NCI-H146 treated with DMSO at 0.1 percent for 48 hours (cell line): Measurements from ENCODE around the gene DNAJC24.
"Not testable (repeated sequence)": the region's sequence is repeated elsewhere in the genome, so short reads cannot be mapped to it uniquely, and the experiment has no call there.

Source experiments
- DNase-seq: peaks from one replicate; lab custom pipeline; 2025; ENCODE audit not compliant: unreplicated experiment; lab: John Stamatoyannopoulos, UW

Gene DNAJC24, protein sequence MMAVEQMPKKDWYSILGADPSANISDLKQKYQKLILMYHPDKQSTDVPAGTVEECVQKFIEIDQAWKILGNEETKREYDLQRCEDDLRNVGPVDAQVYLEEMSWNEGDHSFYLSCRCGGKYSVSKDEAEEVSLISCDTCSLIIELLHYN

DNA sequence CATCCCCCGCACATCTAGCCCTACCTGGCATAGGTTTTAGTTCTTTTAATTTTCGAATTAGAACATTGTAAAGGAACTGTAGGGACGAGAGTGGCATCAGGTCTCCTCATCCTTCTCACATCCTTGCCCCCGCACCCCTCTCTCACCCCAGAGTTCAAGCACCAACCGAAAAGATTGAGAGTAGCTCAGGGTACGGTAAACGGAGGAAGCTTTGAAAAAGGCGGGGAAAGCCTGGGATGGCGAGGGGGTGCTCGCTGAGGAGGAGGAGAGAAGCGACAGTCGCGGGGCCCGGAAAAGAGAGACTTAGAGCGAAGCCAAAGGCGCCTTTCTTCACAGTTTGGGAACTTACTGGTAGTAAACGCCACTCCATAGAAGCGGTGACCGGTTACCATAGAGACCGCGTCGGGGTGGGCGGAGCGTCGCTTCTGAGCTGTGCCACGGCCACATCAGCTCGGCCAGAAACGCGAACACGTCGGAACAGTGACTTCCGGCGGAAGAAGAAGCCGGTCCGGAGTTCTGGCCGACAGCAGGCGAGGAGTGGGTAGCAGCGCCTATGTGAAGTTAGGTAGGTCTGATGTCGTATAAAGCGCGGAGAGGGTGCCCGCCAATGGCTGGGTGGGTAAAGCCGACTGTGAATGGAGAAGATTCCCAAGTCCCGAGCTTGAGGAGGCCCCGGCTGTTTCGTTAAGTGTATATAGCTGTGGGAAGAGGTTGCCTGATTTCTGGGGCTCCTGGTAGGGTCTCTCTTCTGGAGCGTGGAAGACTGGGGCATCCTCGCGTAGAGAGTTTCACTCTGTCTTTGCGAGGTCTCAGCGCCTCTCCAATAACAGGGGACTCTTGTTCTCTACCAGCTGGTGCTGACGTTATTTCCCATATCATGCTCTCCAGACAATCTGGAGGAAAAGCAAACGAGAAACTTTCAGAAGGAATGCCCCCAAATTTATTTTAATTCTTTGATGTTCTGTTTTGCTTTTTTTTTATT is at the start of gene DNAJC24, which contains the start of gene DCDC1:
Gene DNAJC24, plus strand, starts transcription at position 513 of the 982 bp plus-strand sequence. CDS start 889 bp downstream, outside the sequence.
Gene DCDC1, minus strand, starts transcription at position 392 of the 982 bp plus-strand sequence. CDS start 41,459 bp downstream, outside the sequence.
- DNase-seq = peak; percentile 88

DNA sequence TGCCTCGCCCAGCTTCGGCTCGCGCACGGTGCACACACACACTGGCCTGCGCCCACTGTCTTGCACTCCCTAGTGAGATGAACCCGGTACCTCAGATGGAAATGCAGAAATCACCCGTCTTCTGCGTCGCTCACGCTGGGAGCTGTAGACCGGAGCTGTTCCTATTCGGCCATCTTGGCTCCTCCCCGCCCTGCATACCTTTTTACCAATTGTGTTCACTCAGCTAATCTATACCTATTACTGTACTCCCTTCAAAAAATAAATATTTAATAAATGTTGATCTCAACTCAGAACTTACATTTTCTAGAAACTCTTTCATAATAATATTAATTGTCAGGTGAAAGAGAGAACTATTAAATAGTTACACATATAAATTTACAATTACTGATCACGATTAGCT is 48.2 kb upstream of the DNAJC24 start:
- not testable (repeated sequence) for DNase-seq

DNA sequence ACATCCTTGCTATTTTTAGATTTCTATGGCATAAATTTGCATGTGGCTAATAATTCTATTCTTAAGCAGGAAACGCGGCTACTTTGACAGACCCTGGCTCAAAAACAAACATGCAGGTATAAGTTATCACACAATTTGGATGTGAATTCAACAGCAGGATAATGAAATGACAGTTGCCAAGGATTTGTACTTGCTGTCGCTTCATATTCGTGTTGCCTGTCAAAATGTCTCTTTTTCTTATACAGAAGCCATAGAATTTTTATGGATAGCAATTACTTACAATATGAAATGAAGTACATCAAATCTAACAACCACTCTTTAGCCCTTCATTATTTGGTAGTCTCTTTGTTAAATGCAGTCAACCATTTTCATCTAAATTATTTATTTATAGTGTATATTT is 46.5 kb upstream of the DNAJC24 start:
- DNase-seq = no peak

GRCh38 chr11:31325160-31325559 is 44.5 kb upstream of the DNAJC24 start:
- no peak for DNase-seq

DNA sequence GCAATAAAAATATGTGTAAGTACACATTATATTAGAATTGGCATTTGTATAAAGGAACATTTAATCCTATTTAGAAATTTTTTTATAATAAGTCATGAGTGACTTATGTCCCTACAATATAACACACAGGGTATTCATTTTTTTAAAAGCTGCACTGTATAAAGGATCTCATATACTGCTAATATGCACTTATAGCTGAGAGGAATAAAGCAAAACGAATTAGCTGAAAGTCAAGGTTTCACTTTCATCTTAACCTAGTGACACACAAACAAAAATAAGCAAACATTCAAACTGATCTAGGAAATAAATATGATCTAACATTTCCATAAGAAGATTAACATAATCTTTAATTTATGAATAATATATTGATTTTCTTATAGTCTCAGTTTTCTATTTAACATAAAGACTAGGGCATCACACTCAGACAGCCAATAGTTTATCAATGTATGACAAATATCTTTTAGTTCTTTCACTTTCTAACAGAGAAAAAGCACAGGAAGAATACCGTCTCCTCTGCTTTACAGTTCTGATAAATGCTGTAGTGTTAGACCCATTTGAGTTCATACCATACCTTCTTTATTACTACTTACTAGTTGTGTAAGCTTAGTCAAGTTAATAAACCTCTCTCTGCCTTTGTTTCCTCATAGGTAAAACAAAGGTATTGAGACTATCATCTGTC is 43.1 kb upstream of the DNAJC24 start:
- no peak for DNase-seq

DNA sequence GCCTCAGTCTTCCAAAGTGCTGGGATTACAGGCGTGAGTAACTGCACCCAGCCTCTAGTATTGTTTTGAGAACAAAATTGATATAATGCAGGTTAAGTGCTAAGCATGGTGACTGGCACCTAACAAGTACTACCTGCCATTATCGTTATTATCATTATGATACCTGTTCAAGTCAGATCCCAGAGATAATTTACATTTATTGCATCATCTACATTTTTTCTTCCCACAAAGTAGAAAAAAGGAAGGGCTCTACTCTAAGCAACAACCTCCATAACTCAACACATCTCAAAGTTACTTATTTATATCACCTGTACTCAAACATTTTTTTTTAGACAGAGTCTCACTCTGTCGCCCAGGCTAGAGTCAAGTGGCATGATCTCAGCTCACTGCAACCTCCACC is 42.2 kb upstream of the DNAJC24 start:
- DNase-seq = no peak

GRCh38 chr11:31328697-31329096 is 41.0 kb upstream of the DNAJC24 start:
- DNase-seq = no peak

- DNase-seq = no peak
Measured at GRCh38 chr11:31337806-31338205, 31.9 kb upstream of the DNAJC24 start.

DNA sequence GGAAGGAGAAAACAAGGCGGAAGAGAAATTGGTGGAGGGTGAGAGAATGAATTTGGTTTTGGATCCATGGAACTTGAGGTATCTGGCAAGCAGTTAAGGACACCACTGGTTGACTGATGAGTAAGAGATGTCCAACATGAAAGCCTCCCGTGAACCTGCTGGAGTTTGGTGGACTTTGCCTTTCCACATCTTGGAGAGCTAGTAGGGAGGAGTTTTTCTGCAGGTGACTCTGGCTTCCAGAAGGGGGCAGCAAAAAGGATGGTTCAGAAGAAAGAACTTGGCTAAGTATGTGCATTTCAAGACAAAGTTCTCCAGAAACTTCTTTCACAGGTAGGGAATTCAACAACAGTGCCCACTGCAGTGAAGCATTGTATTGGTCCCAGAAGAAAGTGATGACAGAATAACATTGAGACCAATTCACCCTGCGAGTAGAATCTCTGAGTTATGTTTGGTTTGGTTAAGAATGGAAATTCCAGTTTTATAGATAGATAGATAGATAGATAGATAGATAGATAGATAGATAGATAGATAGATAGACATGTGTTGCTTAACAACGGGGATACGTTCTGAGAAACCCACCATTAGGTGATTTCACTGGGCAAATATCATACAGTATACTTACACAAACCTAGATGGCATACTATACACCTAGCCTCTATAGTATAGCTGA is 28.6 kb upstream of the DNAJC24 start:
- DNase-seq = no peak

DNA sequence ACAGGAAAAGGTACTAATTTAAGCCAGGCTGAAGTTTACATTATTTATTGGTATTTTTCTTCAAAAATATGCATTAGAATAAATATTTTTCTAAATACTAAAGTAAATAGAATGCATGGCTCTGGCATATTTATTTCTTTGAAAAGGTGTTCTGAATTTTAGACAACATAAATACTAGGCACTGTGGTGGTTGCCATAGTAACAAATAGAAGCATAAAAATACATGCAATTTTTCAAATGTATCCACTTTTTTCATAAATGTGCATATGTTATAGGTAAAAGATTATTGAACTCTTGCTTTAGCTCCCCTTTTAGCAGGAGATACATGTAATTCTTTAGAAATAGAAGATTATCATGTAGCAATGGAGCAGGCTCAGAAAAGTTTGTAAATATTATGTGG is 18.5 kb upstream of the DNAJC24 start:
- DNase-seq = no peak

DNA sequence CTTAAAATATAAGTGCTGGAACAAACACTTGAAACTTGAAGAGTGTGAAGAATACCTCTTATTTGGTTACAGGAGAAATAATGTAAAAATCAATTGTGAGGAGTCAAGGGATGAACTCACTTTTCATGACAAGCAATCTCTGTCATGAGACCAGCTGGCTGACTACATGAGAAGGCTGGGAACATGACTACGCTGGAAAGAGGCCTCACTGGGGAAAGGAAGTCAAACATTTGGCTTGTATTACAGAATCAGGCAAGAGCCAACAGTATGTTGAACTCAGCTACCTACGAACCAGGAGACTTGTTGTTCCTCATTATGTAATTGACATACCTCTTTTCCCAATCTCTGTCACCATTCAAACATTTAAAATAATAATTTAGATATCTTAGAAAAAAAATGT is 14.5 kb upstream of the DNAJC24 start:
- no peak for DNase-seq

GRCh38 chr11:31355817-31356216 is 13.8 kb upstream of the DNAJC24 start:
- DNase-seq = no peak

DNA sequence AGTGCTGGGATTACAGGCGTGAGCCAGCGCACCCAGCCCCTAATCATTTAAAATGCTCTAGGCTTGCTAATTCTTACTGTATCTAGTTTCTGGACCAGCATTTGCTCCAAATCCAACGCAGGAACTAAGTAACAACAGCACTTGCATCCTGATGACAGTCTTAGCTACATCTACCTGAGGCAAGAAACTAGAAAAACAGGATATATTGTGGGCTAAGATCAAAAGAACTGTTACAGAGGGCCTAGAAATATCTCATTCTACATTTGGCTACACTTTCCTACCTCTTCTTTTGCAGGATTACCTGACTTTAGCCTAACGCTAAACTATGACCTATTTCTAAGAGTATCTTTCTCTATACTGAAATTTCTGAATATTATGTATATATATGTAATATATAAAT is 7.9 kb upstream of the DNAJC24 start:
- DNase-seq = no peak

DNA sequence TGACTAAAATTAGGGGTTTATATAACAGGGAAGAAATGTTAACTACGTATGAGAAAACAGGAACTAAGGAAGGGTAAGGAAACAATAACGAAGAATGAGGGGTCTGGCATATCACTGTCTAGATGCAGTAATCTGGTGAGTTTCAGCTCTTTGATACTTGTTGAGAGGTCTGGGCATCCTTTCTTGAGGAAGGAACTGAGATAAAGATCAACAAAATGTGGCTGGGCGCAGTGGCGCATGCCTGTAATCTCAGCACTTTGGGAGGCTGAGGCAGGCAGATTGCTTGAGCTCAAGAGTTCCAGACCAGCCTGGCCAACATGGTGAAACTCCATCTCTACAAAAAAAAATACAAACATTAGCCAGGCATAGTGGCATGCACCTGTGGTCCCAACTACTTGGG is 2.9 kb upstream of the DNAJC24 start:
- no peak for DNase-seq

GRCh38 chr11:31375879-31376278 is 6.2 kb downstream of the DNAJC24 start:
- no peak for DNase-seq

GRCh38 chr11:31383116-31383515 is 13.5 kb downstream of the DNAJC24 start:
- no peak for DNase-seq

GRCh38 chr11:31387379-31387778 is 17.7 kb downstream of the DNAJC24 start:
- no peak for DNase-seq

GRCh38 chr11:31397239-31397834 is 27.7 kb downstream of the DNAJC24 start:
- peak; percentile 42 for DNase-seq

DNA sequence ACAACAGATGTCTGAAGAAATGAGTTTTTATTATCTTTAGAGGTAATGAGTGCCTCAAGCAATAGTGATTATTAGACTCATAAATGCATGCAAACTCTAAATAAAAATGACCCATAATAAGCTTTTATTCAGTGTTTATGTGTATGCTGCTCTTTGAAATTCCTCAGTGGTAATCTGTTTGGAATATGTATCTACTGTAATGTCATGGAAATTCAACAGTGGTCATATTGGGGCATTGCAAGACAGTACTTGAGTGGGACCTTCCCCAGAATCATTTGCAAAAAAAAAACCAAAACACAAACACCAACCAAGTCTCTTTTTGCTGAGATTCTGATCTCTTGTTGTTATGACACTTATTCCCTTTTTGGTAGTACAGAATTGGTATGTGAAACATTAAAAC is 35.0 kb downstream of the DNAJC24 start:
- no peak for DNase-seq

GRCh38 chr11:31408201-31408600 is 38.5 kb downstream of the DNAJC24 start:
- no peak for DNase-seq

DNA sequence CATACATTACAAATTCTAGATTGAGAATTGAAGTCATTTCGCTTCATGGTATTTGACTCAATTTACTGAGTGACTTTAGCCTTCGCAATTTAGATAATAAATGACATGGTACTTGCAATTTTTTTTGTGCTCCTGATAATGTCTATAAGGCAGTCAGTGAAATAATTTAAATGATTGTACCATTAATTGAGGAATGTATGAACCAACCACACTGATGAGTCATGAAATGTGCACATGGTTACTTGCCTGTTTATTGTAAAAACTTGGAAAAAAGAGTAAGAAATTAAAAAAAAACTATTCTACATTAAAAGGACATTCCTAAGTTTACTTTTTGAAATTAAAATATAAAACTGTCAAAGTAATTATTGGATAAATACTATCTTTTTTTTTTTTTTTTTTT is 43.3 kb downstream of the DNAJC24 start:
- no peak for DNase-seq
